ENCODE measurements around the gene YLPM1.
A peak's percentile ranks its signal among the peaks of the same experiment; 100 is the strongest.

The YLPM1 gene

DNA sequence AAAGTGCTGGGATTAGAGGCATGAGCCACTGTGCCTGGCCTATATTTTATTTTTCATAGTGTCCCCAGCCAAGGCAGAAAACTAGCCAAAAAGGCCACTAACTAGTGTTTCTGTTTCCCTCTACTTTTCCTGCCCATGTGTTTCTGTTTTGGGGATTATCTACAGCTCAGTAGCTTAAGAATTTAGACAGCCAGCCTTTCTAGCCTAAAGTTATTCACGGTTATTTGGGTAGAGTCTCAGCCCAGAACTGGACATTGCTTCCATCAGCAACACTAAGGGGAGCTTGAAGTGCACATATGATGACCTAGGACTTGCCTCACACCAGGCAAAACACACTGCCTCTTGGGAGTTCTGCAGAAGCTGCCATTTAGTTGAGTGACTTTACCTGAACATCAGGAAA, 94.9 kb downstream of the YLPM1 start:
- Mint-ChIP-seq H3K36me3 (ENCODE audit: low read depth) (no peaks in the 10 kb centered on the region), H3K9me3 (no peaks in the 10 kb centered on the region), H3K27ac (peak overlapping the region in 1 of 3 experiments; percentile 41), H3K4me1 (peaks cover 13% of the 10 kb centered on the region), H3K4me3 (no peak overlapping the region), H3K27me3 (ENCODE audit: low read depth) (peaks cover 9% of the 10 kb centered on the region)
- TF ChIP-seq, protein P1, sequence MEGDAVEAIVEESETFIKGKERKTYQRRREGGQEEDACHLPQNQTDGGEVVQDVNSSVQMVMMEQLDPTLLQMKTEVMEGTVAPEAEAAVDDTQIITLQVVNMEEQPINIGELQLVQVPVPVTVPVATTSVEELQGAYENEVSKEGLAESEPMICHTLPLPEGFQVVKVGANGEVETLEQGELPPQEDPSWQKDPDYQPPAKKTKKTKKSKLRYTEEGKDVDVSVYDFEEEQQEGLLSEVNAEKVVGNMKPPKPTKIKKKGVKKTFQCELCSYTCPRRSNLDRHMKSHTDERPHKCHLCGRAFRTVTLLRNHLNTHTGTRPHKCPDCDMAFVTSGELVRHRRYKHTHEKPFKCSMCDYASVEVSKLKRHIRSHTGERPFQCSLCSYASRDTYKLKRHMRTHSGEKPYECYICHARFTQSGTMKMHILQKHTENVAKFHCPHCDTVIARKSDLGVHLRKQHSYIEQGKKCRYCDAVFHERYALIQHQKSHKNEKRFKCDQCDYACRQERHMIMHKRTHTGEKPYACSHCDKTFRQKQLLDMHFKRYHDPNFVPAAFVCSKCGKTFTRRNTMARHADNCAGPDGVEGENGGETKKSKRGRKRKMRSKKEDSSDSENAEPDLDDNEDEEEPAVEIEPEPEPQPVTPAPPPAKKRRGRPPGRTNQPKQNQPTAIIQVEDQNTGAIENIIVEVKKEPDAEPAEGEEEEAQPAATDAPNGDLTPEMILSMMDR (IDR thresholded peaks at IDR 0.05; ENCODE audit: unreplicated experiment in 3 of 3) = no peak

DNA sequence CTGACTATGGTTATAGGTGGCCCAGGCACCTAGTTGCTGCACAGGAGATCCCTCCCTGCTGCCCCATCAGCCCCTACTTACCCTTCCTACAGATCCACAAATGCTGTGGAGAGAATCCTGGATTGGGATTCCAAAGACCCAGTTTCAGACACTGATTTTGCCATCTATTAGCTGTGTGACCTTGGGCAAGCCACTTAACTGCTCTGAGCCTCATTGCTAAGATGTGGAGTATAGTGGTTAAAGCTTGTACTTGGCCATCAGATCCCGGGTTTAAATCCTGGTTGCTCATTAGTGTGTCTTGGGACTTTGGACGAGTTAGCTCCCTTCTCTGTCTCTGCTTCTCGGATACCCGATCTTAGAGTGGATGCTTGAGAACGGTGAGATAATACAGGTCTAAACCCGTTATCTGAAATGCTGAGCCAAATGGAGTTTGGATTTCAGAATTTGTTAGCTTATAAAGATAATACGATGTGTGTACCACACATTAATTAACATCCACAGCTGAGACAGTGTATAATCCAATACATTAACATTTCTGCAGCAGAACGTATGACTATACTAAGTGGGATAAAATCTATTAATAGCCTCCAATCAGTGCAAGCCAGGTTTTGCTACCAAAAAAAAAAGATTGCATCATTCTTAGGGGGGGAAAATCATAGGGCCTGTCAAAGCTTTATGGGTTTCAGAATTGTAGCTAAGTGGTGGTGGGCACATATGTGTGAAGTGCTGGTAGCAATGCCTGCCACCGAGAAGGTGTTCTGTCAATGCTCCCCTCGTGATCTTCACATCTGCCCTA, 96.8 kb downstream of the YLPM1 start:
- H3K4me1 Mint-ChIP-seq = no peaks in the 10 kb centered on the region
- H3K27ac Mint-ChIP-seq = no peak overlapping the region
- TF ChIP-seq, protein P1 (IDR thresholded peaks at IDR 0.05; ENCODE audit: unreplicated experiment in 3 of 3) = no peak
- H3K9me3 Mint-ChIP-seq = no peaks in the 10 kb centered on the region
- H3K27me3 Mint-ChIP-seq (ENCODE audit: low read depth) = peaks cover 9% of the 10 kb centered on the region
- H3K4me3 Mint-ChIP-seq = no peak overlapping the region
- no peaks in the 10 kb centered on the region for H3K36me3 Mint-ChIP-seq (ENCODE audit: low read depth)

DNA sequence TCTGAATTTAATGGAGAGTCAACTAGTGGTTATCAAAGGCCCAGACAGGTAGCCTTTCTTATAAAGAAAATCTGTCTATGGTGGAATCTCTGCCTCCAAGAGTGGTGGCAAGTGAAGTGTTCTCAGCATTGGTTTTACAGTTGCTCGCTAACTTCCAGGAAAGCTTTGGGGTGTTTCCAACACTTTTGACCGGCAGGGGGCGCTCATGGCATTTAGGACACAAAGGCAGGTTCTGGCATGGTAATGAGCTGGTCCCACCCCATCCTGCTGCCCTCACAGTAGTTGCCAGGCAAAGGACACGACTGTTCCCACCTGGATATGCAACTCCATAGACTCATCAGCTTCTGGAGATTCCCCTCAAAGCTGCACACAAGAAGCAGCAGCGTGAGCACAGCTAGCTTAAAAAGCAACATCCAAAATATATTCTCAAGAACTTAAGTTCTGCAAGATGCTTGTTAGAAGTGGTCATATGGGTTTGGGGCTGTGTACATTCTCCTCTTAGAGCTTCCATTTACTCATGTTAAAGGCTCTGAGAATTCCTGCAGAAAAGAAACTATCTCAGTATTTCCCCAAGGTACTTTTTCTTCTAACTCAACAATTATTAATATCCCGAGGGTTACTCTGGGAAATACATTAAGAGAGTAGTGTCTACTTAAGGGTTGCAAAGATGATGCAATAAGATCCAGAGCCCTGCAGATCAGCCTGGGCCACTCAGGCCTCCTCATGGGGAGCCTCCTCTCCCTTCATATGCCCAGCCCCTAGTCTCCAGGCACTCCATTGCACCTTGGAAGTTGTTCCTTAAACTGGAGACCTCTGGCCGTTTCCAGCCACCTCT, 98.0 kb downstream of the YLPM1 start:
- TF ChIP-seq, protein P1 (IDR thresholded peaks at IDR 0.05; ENCODE audit: unreplicated experiment in 3 of 3) = peak; percentile 75 to 89 (median 82)
- Mint-ChIP-seq H3K27ac (no peak overlapping the region), H3K9me3 (no peaks in the 10 kb centered on the region), H3K4me3 (no peak overlapping the region), H3K36me3 (ENCODE audit: low read depth) (no peaks in the 10 kb centered on the region), H3K27me3 (ENCODE audit: low read depth) (peaks cover 10% of the 10 kb centered on the region), H3K4me1 (no peaks in the 10 kb centered on the region)

DNA sequence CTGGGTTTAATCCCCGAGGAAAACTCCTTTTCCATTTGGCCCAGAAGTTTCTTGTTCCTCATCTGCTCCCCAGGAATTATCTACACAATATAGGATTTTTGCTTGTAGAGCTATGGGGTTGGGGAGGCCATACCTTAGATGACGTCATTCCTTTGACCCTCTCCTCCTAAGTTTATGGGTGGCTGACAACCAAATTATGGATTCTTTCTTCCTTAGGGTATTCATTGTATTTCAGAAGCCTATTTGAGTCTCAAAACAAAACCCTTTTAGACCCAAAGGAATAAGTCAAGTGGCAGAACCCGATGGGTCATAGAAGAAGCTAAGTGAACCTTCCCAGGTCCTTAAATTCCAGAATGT, 98.6 kb downstream of the YLPM1 start:
- Mint-ChIP-seq H3K4me1 (no peaks in the 10 kb centered on the region), H3K27ac (no peak overlapping the region), H3K36me3 (ENCODE audit: low read depth) (no peaks in the 10 kb centered on the region), H3K27me3 (ENCODE audit: low read depth) (peaks cover 12% of the 10 kb centered on the region), H3K9me3 (no peaks in the 10 kb centered on the region), H3K4me3 (no peak overlapping the region)
- TF ChIP-seq, protein P1 (IDR thresholded peaks at IDR 0.05; ENCODE audit: unreplicated experiment in 3 of 3) = no peak

DNA sequence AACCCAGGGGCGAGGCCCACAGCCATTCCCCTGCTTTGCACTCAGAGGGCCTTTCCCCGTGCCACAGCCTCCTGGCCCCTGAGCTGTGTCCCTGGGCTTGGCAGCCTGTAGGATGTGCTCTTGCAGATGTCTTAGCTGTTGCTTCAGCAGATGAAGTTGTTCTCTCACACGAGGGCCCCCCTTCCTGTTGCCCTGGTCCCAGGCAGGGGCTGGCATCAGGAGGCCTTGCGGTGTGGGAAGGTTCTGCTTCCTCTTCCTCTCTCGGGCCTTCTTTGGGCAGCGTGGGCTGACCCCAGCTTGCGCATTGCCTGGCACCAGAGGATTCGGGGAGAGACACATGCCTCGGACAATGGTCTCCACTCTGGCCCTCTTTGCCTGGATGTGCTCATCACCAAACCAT, 100.2 kb downstream of the YLPM1 start:
- Mint-ChIP-seq H3K9me3 (no peaks in the 10 kb centered on the region), H3K4me1 (no peaks in the 10 kb centered on the region), H3K27ac (no peak overlapping the region), H3K36me3 (ENCODE audit: low read depth) (no peaks in the 10 kb centered on the region), H3K27me3 (ENCODE audit: low read depth) (peaks cover 12% of the 10 kb centered on the region), H3K4me3 (no peak overlapping the region)
- TF ChIP-seq, protein P1 (IDR thresholded peaks at IDR 0.05; ENCODE audit: unreplicated experiment in 3 of 3) = no peak
